Measurements from ENCODE around the gene NRCAM.
A peak's percentile ranks its signal among the peaks of the same experiment; 100 is the strongest.
"Not testable (repeated sequence)": the region's sequence is repeated elsewhere in the genome, so short reads cannot be mapped to it uniquely, and the experiment has no call there.

The NRCAM gene

GRCh38 chr7:108479118-108479517 is 22.9 kb upstream of the NRCAM start:
- no peak for DNase-seq (ENCODE audit: low spot score in 2 of 2)
- H3K9me3 Mint-ChIP-seq = no peaks in the 10 kb centered on the region
- ATAC-seq (ENCODE audit: low read depth) = no peak
- H3K27ac Mint-ChIP-seq = no peak overlapping the region
- H3K4me3 Mint-ChIP-seq = no peak overlapping the region
- H3K27me3 Mint-ChIP-seq = no peaks in the 10 kb centered on the region
- peaks cover 33% of the 10 kb centered on the region for H3K36me3 Mint-ChIP-seq
- H3K4me1 Mint-ChIP-seq = no peaks in the 10 kb centered on the region

DNA sequence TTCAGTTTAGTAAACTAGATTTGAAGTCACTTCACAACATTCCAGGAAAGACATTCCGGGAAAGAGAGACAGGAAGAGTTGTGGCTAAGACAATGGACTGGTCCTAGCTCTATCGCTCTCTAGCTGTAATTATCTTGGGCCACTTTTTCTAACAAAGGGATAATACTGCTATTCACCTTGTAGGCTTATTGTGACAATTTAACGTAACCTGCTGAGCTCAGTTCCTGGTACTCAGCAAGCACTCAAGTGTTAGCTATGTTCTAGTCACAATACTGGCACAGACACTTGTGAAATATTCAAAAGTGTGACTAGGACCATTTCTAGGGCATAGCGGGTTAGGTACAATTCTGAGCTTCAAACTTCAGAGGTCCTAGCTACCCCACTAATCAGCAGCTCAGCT is 12.0 kb upstream of the NRCAM start:
- no peak overlapping the region for H3K27ac Mint-ChIP-seq
- DNase-seq (ENCODE audit: low spot score in 2 of 2) (no peak), ATAC-seq (ENCODE audit: low read depth) (peak; percentile 4)
- H3K4me3 Mint-ChIP-seq = no peak overlapping the region
- H3K4me1 Mint-ChIP-seq = peaks cover 4% of the 10 kb centered on the region
- H3K27me3 Mint-ChIP-seq = peaks cover 15% of the 10 kb centered on the region
- no peaks in the 10 kb centered on the region for H3K9me3 Mint-ChIP-seq
- H3K36me3 Mint-ChIP-seq = peaks cover 2% of the 10 kb centered on the region

GRCh38 chr7:108467391-108467790 is 11.2 kb upstream of the NRCAM start:
- ATAC-seq (ENCODE audit: low read depth) (no peak), DNase-seq (ENCODE audit: low spot score in 2 of 2) (no peak)
- peaks cover under 1% of the 10 kb centered on the region for H3K36me3 Mint-ChIP-seq
- no peaks in the 10 kb centered on the region for H3K9me3 Mint-ChIP-seq
- no peak overlapping the region for H3K4me3 Mint-ChIP-seq
- peaks cover 4% of the 10 kb centered on the region for H3K4me1 Mint-ChIP-seq
- H3K27ac Mint-ChIP-seq = no peak overlapping the region
- peaks cover 20% of the 10 kb centered on the region for H3K27me3 Mint-ChIP-seq

GRCh38 chr7:108466322-108466721 is 10.1 kb upstream of the NRCAM start:
- not testable (repeated sequence) for H3K27ac Mint-ChIP-seq; H3K9me3 Mint-ChIP-seq; ATAC-seq (ENCODE audit: low read depth); DNase-seq (ENCODE audit: low spot score in 2 of 2); H3K36me3 Mint-ChIP-seq; H3K4me3 Mint-ChIP-seq; H3K4me1 Mint-ChIP-seq
- peaks cover 23% of the 10 kb centered on the region for H3K27me3 Mint-ChIP-seq

GRCh38 chr7:108464743-108465142 is 8.5 kb upstream of the NRCAM start:
- DNase-seq (ENCODE audit: low spot score in 2 of 2) = no peak
- no peak for ATAC-seq (ENCODE audit: low read depth)
- Mint-ChIP-seq H3K4me1 (peaks cover 4% of the 10 kb centered on the region), H3K9me3 (no peaks in the 10 kb centered on the region), H3K36me3 (no peaks in the 10 kb centered on the region), H3K4me3 (no peak overlapping the region), H3K27ac (no peak overlapping the region), H3K27me3 (peaks cover 28% of the 10 kb centered on the region)

DNA sequence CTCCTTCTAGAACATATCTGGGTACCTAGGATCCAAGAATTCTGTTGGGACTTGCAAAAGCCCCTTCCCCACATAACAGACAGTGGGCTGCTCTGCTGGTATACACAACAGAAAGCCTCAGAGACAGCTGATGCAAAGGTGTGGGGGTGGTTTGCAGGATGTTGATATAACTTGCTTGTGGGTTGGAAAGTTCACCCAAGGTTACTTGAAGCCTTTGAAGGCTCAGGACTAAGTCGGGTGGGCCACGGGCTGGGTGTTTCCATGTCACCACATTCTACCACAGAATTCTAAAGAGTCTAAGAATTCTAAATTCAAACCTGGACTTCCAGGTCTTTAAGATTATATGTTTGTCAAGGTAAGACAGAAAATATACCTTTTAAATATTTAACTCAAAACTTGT is 7.4 kb upstream of the NRCAM start:
- H3K27ac Mint-ChIP-seq = no peak overlapping the region
- H3K36me3 Mint-ChIP-seq = no peaks in the 10 kb centered on the region
- DNase-seq (ENCODE audit: low spot score in 2 of 2) = no peak
- no peak overlapping the region for H3K4me3 Mint-ChIP-seq
- peaks cover 4% of the 10 kb centered on the region for H3K4me1 Mint-ChIP-seq
- H3K9me3 Mint-ChIP-seq = no peaks in the 10 kb centered on the region
- H3K27me3 Mint-ChIP-seq = peaks cover 31% of the 10 kb centered on the region
- no peak for ATAC-seq (ENCODE audit: low read depth)

GRCh38 chr7:108461840-108462239 is 5.6 kb upstream of the NRCAM start:
- DNase-seq (ENCODE audit: low spot score in 2 of 2) (no peak), ATAC-seq (ENCODE audit: low read depth) (no peak)
- Mint-ChIP-seq H3K4me1 (peaks cover 6% of the 10 kb centered on the region), H3K36me3 (no peaks in the 10 kb centered on the region), H3K4me3 (no peak overlapping the region), H3K9me3 (no peaks in the 10 kb centered on the region), H3K27me3 (peaks cover 38% of the 10 kb centered on the region), H3K27ac (no peak overlapping the region)

DNA sequence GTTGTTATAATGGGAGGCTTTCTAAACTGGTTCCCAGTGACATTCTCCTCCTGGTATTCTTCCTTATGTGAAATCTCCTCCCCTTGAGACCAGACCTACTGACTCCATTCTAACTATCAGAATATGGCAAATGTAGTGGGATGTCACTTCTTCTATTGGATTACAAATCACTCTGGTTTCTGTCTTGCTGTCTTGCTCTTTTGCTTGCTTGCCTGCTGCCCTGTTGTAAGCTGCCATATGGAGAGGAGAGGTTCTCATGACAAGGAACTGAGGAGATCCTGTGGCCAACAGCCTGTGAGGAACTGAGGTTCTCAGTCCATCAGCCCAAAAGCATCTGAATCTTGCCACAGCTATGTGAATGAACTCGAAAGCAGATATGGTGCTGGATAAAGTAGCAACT is 4.7 kb upstream of the NRCAM start:
- ATAC-seq (ENCODE audit: low read depth) (no peak), DNase-seq (ENCODE audit: low spot score in 2 of 2) (no peak)
- H3K4me3 Mint-ChIP-seq = no peak overlapping the region
- H3K27me3 Mint-ChIP-seq = peaks cover 36% of the 10 kb centered on the region
- no peaks in the 10 kb centered on the region for H3K36me3 Mint-ChIP-seq
- no peaks in the 10 kb centered on the region for H3K9me3 Mint-ChIP-seq
- no peak overlapping the region for H3K27ac Mint-ChIP-seq
- peaks cover 7% of the 10 kb centered on the region for H3K4me1 Mint-ChIP-seq

- DNase-seq (ENCODE audit: low spot score in 2 of 2) (no peak), ATAC-seq (ENCODE audit: low read depth) (peak; percentile 56)
- peaks cover 36% of the 10 kb centered on the region for H3K27me3 Mint-ChIP-seq
- no peak overlapping the region for H3K27ac Mint-ChIP-seq
- peaks cover 7% of the 10 kb centered on the region for H3K4me1 Mint-ChIP-seq
- H3K4me3 Mint-ChIP-seq = no peak overlapping the region
- H3K9me3 Mint-ChIP-seq = no peaks in the 10 kb centered on the region
- H3K36me3 Mint-ChIP-seq = no peaks in the 10 kb centered on the region
Observed at GRCh38 chr7:108459922-108460551, 3.8 kb upstream of the NRCAM start.

DNA sequence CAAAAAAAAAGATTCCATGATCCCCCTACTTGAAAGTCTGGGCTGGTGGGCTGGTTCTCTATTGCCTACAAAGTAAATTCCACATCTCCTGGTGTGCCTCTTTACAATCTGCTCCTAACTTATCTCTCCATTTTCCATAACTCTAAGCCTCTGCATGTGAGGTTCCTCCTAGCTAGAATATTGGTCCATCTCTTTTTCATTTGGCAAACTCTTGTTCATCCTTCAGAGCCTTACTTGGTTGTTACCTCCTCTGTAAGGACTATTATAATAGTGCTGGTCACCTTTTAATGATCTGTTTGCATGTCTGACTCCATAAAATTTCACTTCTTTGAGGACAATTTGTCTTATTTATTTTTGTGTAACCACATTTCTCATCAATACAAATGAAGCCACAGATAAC is 1.6 kb upstream of the NRCAM start:
- peak overlapping the region; percentile 66 for H3K4me3 Mint-ChIP-seq
- H3K36me3 Mint-ChIP-seq = no peaks in the 10 kb centered on the region
- peaks cover 12% of the 10 kb centered on the region for H3K4me1 Mint-ChIP-seq
- peaks cover 31% of the 10 kb centered on the region for H3K27me3 Mint-ChIP-seq
- ATAC-seq (ENCODE audit: low read depth) = no peak
- DNase-seq (ENCODE audit: low spot score in 2 of 2) = no peak
- no peak overlapping the region for H3K27ac Mint-ChIP-seq
- no peaks in the 10 kb centered on the region for H3K9me3 Mint-ChIP-seq

DNA sequence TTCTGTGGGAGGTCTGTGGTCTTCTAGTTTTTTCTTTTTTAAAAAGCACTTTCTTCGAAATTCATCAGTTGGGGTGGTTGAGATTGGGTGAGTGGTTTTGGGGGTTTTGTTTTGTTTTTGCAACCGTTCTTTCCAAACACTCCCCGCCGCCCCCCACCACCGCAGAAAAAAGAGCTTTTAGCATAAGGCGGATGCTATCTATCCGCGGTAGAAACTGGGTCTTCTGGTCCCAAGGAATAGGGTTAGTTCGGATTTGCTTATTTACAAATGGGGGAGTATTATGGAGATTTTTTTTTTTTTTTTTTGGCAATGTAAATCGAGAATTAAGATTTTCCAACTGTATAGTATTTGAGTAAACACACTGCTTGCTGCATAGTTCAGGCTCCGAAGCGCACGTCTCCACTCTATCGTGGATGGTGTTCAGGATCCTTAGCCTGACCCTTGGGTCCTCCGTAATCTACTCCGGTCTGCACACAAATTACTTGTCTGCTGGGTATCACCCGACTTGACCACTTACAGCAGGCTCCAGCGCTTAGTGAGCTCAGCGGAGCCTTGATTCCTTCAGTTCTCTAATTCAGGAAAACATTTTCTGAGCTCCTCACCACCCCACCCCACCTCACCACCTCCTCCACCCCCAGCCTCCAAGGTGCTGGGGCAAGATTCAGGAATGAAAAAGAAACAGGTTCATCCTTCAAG is 757 bp upstream of the NRCAM start:
- H3K27ac Mint-ChIP-seq = no peak overlapping the region
- ATAC-seq (ENCODE audit: low read depth) = no peak
- peaks cover 15% of the 10 kb centered on the region for H3K4me1 Mint-ChIP-seq
- H3K4me3 Mint-ChIP-seq = peak overlapping the region; percentile 83
- H3K36me3 Mint-ChIP-seq = no peaks in the 10 kb centered on the region
- DNase-seq (ENCODE audit: low spot score in 2 of 2) = no peak
- H3K27me3 Mint-ChIP-seq = peaks cover 28% of the 10 kb centered on the region
- H3K9me3 Mint-ChIP-seq = no peaks in the 10 kb centered on the region

DNA sequence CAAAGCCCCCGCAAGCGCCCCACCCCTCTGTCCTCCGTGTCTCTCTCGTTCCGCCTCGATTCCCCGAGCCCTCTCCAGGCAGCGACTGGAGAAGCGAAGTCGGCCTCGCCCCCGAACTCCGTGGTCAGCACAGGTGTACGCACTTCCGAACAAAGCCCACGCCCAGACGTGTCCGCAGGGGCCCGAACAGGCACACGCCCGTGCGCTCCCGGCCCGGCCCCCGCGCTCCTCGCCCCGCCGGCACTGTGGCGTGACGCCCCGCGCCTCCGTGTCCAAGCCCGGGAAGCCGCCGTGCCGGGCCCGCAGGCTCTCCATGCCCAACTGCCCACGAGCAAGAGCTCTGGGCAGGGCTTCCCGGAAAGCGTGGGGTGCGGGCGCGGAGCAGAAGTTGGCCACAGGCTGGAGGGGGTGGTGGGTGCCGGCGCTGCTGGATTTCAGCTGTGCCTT is 662 bp downstream of the NRCAM start:
- Mint-ChIP-seq H3K27me3 (peaks cover 21% of the 10 kb centered on the region), H3K4me3 (peak overlapping the region; percentile 83), H3K36me3 (no peaks in the 10 kb centered on the region), H3K27ac (no peak overlapping the region), H3K4me1 (peaks cover 18% of the 10 kb centered on the region), H3K9me3 (no peaks in the 10 kb centered on the region)
- peak; percentile 21 for ATAC-seq (ENCODE audit: low read depth)
- DNase-seq (ENCODE audit: low spot score in 2 of 2) = peak in 1 of 2 donors; percentile 51

DNA sequence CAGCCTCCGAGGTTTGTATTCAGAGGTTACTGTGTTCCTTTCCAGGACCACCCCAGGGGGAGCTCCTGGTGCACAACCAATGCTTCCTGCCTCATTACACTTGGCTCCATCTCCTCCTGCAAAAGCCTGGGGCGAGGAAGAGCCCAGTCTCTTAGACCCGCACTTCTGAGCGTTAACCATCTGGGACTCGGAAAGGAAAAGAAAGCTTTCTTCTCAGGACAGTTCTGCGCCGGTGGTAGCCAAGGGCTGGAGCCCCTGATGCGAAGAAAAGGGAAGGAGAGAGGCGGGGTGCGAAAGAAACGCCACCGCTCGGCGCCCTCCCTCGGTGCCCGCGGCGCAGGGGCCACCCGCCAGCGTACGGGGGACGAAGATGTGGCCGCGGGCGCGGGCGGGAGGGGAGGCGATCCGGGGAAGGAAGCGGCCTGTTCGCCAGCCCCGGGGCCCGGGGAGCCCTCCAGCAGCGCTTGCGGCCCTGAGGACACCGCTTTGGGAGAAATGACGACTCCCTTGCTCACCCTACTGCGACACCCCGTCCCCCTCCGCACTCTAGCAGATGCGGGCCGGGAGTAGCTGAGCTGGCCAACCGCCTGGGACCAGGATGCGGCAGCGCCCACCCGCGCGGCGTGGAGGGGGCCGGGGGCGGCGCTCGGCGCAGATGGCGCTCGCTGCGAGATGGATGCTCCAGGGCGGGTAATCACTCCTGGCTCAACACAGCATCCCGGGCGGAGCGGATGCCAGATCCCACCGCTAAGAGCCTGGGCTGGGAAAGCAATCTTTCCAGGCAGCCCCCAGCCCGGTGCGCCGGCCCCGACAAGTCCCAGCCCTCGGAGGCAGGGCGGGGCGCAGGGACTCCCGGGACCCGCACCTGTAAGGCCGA is 1.3 kb downstream of the NRCAM start:
- Mint-ChIP-seq H3K4me1 (peaks cover 18% of the 10 kb centered on the region), H3K4me3 (peak overlapping the region; percentile 86), H3K36me3 (no peaks in the 10 kb centered on the region), H3K27me3 (peaks cover 21% of the 10 kb centered on the region), H3K27ac (no peak overlapping the region), H3K9me3 (no peaks in the 10 kb centered on the region)
- DNase-seq (ENCODE audit: low spot score in 2 of 2) (peak in 1 of 2 donors; percentile 32), ATAC-seq (ENCODE audit: low read depth) (peak; percentile 35)

GRCh38 chr7:108454317-108454673 is 1.9 kb downstream of the NRCAM start:
- ATAC-seq (ENCODE audit: low read depth) (peak; percentile 4), DNase-seq (ENCODE audit: low spot score in 2 of 2) (no peak)
- peaks cover 18% of the 10 kb centered on the region for H3K4me1 Mint-ChIP-seq
- H3K27ac Mint-ChIP-seq = no peak overlapping the region
- peaks cover 20% of the 10 kb centered on the region for H3K27me3 Mint-ChIP-seq
- H3K4me3 Mint-ChIP-seq = peak overlapping the region; percentile 86
- no peaks in the 10 kb centered on the region for H3K9me3 Mint-ChIP-seq
- no peaks in the 10 kb centered on the region for H3K36me3 Mint-ChIP-seq

Measured in memory B cell (primary cell).